ENCODE results near the gene CLEC16A.

The CLEC16A gene

DNA sequence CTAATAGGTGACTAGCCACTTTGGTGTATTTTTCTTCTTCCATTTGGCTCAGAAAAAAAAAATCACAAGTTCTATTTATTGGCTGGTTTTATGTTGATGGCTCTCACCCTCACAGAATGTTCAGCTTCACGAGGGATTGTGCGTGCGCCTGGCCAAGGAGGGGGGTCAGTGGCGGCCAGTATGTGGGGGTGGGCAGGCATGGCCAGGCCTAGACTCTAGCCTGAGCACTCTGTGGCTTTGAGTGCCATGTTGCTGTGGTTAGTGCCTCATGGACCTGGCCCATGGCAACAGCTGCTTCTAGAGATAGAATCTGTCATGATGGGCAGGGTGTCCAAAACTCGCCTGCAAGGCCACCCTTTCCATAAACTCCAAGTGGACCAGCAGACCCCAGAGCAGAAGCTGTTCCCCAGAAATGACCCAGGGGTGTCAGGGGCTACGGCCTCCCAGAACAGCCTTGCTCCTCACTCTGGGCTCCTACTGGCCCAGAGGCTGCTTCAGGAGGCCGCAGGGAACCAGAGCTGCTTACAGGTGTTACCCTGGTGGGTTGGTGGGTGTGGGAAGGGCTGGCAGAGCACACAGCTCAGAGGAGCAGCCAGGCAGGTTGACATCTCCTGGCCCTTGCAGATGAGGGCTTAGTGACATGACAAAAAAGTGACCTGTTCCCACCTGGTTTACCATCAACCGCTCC lies 186.8 kb downstream of the CLEC16A start:
- FAIRE-seq (no peak), DNase-seq (ENCODE audit: insufficient read length, low spot score) (no peak)
- TF ChIP-seq, protein P1, sequence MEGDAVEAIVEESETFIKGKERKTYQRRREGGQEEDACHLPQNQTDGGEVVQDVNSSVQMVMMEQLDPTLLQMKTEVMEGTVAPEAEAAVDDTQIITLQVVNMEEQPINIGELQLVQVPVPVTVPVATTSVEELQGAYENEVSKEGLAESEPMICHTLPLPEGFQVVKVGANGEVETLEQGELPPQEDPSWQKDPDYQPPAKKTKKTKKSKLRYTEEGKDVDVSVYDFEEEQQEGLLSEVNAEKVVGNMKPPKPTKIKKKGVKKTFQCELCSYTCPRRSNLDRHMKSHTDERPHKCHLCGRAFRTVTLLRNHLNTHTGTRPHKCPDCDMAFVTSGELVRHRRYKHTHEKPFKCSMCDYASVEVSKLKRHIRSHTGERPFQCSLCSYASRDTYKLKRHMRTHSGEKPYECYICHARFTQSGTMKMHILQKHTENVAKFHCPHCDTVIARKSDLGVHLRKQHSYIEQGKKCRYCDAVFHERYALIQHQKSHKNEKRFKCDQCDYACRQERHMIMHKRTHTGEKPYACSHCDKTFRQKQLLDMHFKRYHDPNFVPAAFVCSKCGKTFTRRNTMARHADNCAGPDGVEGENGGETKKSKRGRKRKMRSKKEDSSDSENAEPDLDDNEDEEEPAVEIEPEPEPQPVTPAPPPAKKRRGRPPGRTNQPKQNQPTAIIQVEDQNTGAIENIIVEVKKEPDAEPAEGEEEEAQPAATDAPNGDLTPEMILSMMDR (IDR thresholded peaks at IDR 0.05; ENCODE audit: insufficient read depth, missing control alignments), result no peak

DNA sequence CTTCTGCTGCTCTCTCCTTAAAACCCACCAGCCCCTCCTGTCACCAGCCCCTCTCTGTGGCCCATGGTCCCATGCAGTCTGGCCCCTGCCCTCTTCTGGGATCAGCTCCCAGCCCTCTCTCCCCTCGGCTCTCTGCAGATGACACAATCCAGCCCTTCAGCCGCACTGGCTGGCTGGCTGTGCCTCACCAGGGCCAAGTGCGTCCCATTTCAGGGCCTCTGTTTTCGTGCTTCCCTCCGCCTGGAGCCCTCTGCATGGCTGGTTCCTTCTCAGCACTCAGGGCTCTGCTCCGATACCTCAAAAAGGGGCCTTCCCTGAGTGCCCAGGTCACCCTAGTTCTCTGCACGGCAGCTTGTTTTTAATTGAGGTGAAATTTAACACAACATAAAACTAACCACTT lies 187.3 kb downstream of the CLEC16A start:
- FAIRE-seq, result no peak
- TF ChIP-seq, protein P1 (IDR thresholded peaks at IDR 0.05; ENCODE audit: insufficient read depth, missing control alignments), result no peak

DNA sequence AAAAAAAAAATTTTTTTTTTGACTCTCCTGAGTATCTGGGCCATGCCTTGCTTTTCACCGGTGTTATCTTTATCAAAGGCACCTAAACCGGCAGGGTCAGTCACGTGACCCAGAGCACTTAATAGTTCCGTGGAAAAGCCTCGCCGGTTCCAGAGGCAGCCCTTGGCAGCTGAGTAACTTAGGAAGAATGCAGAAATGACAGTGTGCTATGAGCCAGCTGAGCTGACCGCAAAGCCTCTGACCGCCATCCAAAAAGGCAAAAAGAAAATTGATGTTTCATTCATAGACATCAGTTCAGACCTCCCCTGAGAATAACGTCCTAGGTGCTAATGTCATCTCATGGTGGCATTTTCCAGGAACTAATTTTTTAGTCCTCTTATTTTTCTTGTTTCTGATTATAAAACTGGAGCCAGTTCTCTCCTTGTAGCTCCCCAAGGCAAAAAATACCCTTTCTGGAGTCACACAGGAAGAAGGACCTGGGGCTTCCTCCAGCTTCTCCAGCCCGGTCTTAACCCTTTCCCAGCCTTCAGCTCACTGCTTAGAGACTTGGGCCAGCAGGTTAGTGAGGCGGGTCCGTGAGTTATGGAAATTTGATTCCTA lies 189.1 kb downstream of the CLEC16A start:
- TF ChIP-seq, protein P1 (IDR thresholded peaks at IDR 0.05; ENCODE audit: insufficient read depth, missing control alignments), result no peak
- FAIRE-seq (no peak), DNase-seq (ENCODE audit: insufficient read length, low spot score) (no peak)

More for the DNA sequence above, 187.3 kb downstream of the CLEC16A start:
- no peak for DNase-seq (ENCODE audit: insufficient read length, low spot score)

DNA sequence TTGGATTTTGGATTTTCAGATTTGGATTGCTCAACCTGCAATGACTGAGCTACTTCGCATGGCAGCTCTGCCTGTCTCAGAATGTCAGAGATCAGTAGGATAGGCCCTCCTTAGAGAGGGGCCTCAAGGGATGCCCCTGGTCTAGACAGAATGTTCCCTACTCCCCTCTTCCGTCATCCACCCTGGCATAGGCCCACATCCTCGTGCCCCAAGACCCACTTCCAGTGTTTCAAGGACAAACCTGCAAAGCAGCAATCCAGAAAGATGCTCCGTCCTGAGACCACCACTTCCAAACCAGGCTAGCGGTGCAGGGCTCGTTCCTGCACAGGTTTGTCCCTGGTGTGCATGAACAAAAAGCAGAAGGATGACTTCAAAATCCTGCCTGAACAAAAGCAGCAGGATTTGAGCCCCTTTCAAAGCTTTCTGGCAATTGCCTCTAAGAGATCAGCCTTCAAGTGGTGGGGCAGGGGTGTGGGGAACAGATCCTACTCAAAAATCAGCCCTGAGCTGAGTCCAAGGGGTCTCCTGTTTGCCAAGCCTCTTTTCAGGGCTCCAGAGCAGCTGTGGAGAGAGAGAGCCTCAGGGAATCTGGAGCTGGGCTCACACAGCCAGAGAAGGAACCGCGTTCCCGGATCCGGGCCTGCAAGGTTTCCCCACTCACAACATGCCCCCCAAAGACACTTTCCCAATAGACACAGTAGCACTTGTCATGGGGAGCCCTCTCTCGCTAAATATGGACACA lies 190.5 kb downstream of the CLEC16A start:
- FAIRE-seq (no peak), DNase-seq (ENCODE audit: insufficient read length, low spot score) (no peak)
- TF ChIP-seq, protein P1 (IDR thresholded peaks at IDR 0.05; ENCODE audit: insufficient read depth, missing control alignments), result no peak

DNA sequence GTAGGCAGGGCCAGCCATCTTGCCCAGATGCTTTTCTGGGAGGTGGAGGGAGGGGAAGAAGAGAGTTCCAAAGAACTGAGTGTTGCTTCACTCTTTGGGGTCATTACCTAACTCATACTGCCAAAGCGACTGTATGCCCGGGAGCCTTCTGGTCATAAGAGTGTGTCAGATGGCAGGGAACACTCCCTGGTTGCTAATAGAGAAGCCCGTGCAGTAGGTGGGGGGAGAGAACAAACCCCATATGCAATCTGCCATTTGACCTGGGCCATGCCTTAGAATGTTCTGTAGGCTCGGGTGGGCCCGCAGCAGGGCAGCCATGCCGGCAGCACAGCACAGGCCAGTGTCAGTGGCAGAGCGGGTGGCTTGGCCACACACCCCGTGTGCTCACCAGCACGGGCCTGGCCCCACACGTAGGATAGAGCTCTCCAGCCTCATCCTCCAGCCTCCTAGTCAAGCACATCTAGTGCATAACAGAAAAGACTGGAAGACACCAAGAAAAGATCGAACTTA lies 191.2 kb downstream of the CLEC16A start:
- FAIRE-seq, result no peak
- no peak for DNase-seq (ENCODE audit: insufficient read length, low spot score)
- TF ChIP-seq, protein P1 (IDR thresholded peaks at IDR 0.05; ENCODE audit: insufficient read depth, missing control alignments), result no peak

DNA sequence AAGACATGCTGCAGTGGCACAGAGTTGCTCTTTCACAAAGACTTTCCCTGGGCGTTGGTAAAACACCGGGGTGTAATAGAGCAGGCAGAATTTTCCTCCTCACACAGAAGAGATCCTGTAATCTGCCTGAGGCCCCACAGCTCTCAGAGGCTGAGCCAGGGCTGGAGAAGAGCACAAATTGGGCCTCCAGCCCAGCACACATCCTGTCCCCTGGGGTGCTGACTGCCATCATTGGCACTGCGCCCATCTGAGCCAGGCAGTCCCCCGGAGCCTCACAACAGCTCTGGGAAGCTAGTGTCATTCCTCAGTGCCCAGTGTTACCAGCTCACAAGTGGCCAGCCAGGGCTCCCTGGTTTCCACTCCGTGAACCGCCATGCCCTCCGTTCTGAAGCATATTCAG lies 192.2 kb downstream of the CLEC16A start:
- DNase-seq (ENCODE audit: insufficient read length, low spot score) (no peak), FAIRE-seq (no peak)
- TF ChIP-seq, protein P1 (IDR thresholded peaks at IDR 0.05; ENCODE audit: insufficient read depth, missing control alignments), result no peak

Measured in D721Med (cell line).